Transverse colon (tissue), 3 donors: ENCODE measurements around the gene FETUB.

Experiments
- EP300 ChIP-seq: sonication (generic); formaldehyde crosslinking; IDR thresholded peaks from one replicate; pipeline ENCODE4 v1.6.1; 2017; ENCODE audit warnings: antibody characterized with exemption, low read depth
- POLR2A ChIP-seq: fragments of 450-650 bp; IDR thresholded peaks from one replicate; pipeline ENCODE4 v1.6.1; 2016; ENCODE audit warnings: antibody characterized with exemption, mild to moderate bottlenecking, moderate library complexity
- TF ChIP-seq, protein P1 (sequence below), 5 experiments: fragments of 200-600 bp in 3 of 5; fragments of 450-650 bp in 2 of 5; sonication (generic) in 3 of 5; IDR thresholded peaks; 1 replicate in 2 of 5; 2 replicates in 3 of 5; pipeline ENCODE4 v1.5.1; 2016 to 2017; ENCODE audit warnings: antibody characterized with exemption in 5 of 5, inconsistent platforms in 3 of 5, mild to moderate bottlenecking in 2 of 5, moderate library complexity in 1 of 5

DNA sequence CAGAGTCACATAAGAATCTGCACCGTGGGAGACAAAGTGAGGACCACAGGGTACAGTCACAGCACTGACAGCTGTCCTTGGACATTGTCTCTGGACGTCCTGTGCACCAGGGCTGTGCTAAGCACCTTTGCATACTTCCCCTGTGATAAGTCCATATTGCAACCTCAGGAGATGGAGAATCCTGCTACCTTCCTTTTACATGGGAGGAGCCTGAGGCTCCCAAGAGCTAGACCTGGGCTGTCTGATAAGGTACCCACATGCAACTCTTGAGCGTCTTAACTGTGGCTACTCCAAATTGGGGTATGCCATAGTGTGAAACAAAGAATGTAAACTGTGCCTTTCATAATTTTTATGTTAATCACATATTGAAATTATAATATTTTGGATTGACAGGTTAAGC is 2.5 kb upstream of the FETUB start:
- TF ChIP-seq EP300 (no peak), POLR2A (no peak)
- TF ChIP-seq, protein P1, sequence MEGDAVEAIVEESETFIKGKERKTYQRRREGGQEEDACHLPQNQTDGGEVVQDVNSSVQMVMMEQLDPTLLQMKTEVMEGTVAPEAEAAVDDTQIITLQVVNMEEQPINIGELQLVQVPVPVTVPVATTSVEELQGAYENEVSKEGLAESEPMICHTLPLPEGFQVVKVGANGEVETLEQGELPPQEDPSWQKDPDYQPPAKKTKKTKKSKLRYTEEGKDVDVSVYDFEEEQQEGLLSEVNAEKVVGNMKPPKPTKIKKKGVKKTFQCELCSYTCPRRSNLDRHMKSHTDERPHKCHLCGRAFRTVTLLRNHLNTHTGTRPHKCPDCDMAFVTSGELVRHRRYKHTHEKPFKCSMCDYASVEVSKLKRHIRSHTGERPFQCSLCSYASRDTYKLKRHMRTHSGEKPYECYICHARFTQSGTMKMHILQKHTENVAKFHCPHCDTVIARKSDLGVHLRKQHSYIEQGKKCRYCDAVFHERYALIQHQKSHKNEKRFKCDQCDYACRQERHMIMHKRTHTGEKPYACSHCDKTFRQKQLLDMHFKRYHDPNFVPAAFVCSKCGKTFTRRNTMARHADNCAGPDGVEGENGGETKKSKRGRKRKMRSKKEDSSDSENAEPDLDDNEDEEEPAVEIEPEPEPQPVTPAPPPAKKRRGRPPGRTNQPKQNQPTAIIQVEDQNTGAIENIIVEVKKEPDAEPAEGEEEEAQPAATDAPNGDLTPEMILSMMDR (IDR thresholded peaks at IDR 0.05): no peak
